Uterus (tissue), 2 donors: ENCODE results near the gene PTEN.
"Not testable (repeated sequence)": the region's sequence is repeated elsewhere in the genome, so short reads cannot be mapped to it uniquely, and the experiment has no call there.

Experiments
- CTCF ChIP-seq, 4 experiments: fragments of 200-600 bp in 2 of 4; fragments of 450-650 bp in 2 of 4; sonication (generic) in 2 of 4; IDR thresholded peaks; one replicate each; pipeline ENCODE4 v1.5.1; 2016 to 2019; ENCODE audit warnings: antibody characterized with exemption in 4 of 4, mild to moderate bottlenecking in 2 of 4, moderate library complexity in 1 of 4
- POLR2A ChIP-seq, 2 donors: fragments of 450-650 bp; IDR thresholded peaks; one replicate each; pipeline ENCODE4 v1.6.1; 2016; ENCODE audit warnings: antibody characterized with exemption in 2 of 2, mild to moderate bottlenecking in 1 of 2, moderate library complexity in 1 of 2

DNA sequence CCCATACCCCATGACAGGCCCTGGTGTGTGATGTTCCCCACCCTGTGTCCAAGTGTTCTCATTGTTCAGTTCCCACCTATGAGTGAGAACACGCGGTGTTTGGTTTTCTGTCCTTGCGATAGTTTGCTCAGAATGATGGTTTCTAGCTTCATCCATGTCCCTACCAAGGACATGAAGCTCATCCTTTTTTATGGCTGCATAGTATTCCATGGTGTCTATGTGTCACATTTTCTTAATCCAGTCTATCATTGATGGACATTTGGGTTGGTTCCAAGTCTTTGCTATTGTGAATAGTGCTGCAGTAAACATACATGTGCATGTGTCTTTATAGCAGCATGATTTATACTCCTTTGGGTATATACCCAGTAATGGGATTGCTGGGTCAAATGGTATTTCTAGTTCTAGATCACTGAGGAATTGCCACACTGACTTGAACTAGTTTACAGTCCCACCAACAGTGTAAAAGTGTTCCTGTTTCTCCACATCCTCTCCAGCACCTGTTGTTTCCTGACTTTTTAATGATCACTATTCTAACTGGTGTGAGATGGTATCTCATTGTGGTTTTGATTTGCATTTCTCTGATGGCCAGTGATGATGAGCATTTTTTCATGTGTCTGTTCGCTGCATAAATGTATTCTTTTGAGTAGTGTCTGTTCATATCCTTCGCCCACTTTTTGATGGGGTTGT lies 18.1 kb downstream of the PTEN start:
- not testable (repeated sequence) for TF ChIP-seq CTCF, POLR2A (IDR thresholded peaks at IDR 0.05)
